A549 (cell line): ENCODE data around the gene DES. TPM values are rescaled to one million over a fixed set of nuclear protein-coding genes. Genes with fewer than 3 reads are reported as not detected.

Source experiments
- ATAC-seq, 2 experiments: fragments of 200-7000 bp in 1 of 2; fragments of >200 bp in 1 of 2; cut with Nextera tagmentation in 1 of 2; cut with Tn5 transposase in 1 of 2; 3 replicates each; pipeline versions ENCODE4 v1.8.0 to v1.9.1; 2018 to 2020; ENCODE audit warnings: mild to moderate bottlenecking in 1 of 2, moderate library complexity in 1 of 2
- CTCF ChIA-PET: fragments of 300-600 bp; sonication (Branson Sonifier 250); formaldehyde crosslinking; extraction: SDS; loops from one replicate; lab custom pipeline; 2021; ENCODE audit warnings: antibody characterized with exemption, inconsistent platforms; lab: Yijun Ruan, JAX
- POLR2A ChIA-PET: fragments of 350-600 bp; formaldehyde crosslinking; extraction: SDS; loops from one replicate; lab custom pipeline; 2021; ENCODE audit warnings: antibody characterized with exemption, inconsistent platforms; lab: Yijun Ruan, JAX
- DNase-seq, 2 experiments: peaks; one replicate each; pipeline versions ENCODE4 v3.0.0 to v3.0.0-alpha.2; 2011 to 2016; ENCODE audit warnings: low read depth in 1 of 2, low spot score in 1 of 2
- FAIRE-seq: peaks from 2 replicates; lab custom pipeline; 2011; peaks lifted over from hg19 to GRCh38; lab: Jason Lieb, UNC
- H3K27ac ChIP-seq, 2 experiments: fragments of >200 bp; sonication (Bioruptor Twin); formaldehyde crosslinking; 3 replicates each; pipeline ENCODE4 v1.5.1; 2016 to 2017
- H3K4me1 ChIP-seq: fragments of >200 bp; sonication (Bioruptor Twin); formaldehyde crosslinking; 3 replicates; pipeline ENCODE4 v1.6.1; 2016
- H3K4me2 ChIP-seq: fragments of >200 bp; sonication (Bioruptor Twin); formaldehyde crosslinking; 3 replicates; pipeline ENCODE4 v1.6.1; 2016
- H3K4me3 ChIP-seq: fragments of >200 bp; sonication (Bioruptor Twin); formaldehyde crosslinking; 3 replicates; pipeline ENCODE4 v1.5.1; 2016
- H3K9me3 ChIP-seq: fragments of >200 bp; sonication (Bioruptor Twin); formaldehyde crosslinking; 3 replicates; pipeline ENCODE4 v1.6.1; 2016
- ATOH8 ChIP-seq: fragments of 250-450 bp; sonication (Bioruptor Pico); IDR thresholded peaks from 2 replicates; pipeline ENCODE4 v1.5.0; 2020; ENCODE audit warnings: low read depth, mild to moderate bottlenecking, moderate library complexity
- BCL3 ChIP-seq: fragments of >200 bp; sonication (Bioruptor Twin); formaldehyde crosslinking; IDR thresholded peaks from 3 replicates; pipeline ENCODE4 v1.6.1; 2016
- BHLHE40 ChIP-seq: IDR thresholded peaks from 2 replicates; pipeline ENCODE4 v1.6.1; 2012; ENCODE audit warnings: low read depth, low read length, inconsistent platforms
- CBX2 ChIP-seq: fragments of 200-600 bp; sonication (generic); IDR thresholded peaks from 2 replicates; pipeline ENCODE4 v1.6.1; 2016; ENCODE audit warnings: low read depth, mild to moderate bottlenecking, borderline replicate concordance
- CBX8 ChIP-seq: fragments of 200-600 bp; sonication (generic); IDR thresholded peaks from 2 replicates; pipeline ENCODE4 v1.6.1; 2016
- CEBPB ChIP-seq, 2 experiments: fragments of >200 bp in 1 of 2; sonication (Bioruptor Twin) in 1 of 2; formaldehyde crosslinking in 1 of 2; IDR thresholded peaks; 2 replicates each; pipeline ENCODE4 v1.6.1; 2012 to 2016
- CHD2 ChIP-seq: fragments of 150-350 bp; IDR thresholded peaks from 2 replicates; pipeline ENCODE4 v1.6.1; 2014; ENCODE audit warnings: low read length; ENCODE audit not compliant: partially characterized antibody
- CHD4 ChIP-seq: fragments of 200-600 bp; sonication (generic); IDR thresholded peaks from 2 replicates; pipeline ENCODE4 v1.6.1; 2016; ENCODE audit warnings: antibody characterized with exemption, mild to moderate bottlenecking, borderline replicate concordance
- EHMT2 ChIP-seq: fragments of 200-600 bp; sonication (generic); IDR thresholded peaks from 2 replicates; pipeline ENCODE4 v1.6.1; 2016; ENCODE audit warnings: antibody characterized with exemption, low read depth, mild to moderate bottlenecking, moderate library complexity
- FOSL2 ChIP-seq, 2 experiments: fragments of 450-650 bp in 1 of 2; fragments of >200 bp in 1 of 2; sonication (Bioruptor Twin) in 1 of 2; formaldehyde crosslinking; IDR thresholded peaks; 2 replicates each; pipeline versions ENCODE4 v1.5.0 to v1.6.1; 2016 to 2020; ENCODE audit warnings: mild to moderate bottlenecking in 1 of 2, moderate library complexity in 1 of 2
- GATA3 ChIP-seq: IDR thresholded peaks from 2 replicates; pipeline ENCODE4 v1.6.1; 2012; ENCODE audit warnings: borderline replicate concordance
- HEYL ChIP-seq: fragments of 250-450 bp; sonication (Bioruptor Pico); IDR thresholded peaks from 2 replicates; pipeline ENCODE4 v1.8.0; 2021; ENCODE audit warnings: mild to moderate bottlenecking, moderate library complexity
- HOXA7 ChIP-seq: fragments of 250-450 bp; sonication (Bioruptor Pico); IDR thresholded peaks from 2 replicates; pipeline ENCODE4 v1.5.0; 2020; ENCODE audit warnings: mild to moderate bottlenecking, moderate library complexity
- JUN ChIP-seq, 2 experiments: fragments of >200 bp; sonication (Bioruptor Twin); formaldehyde crosslinking; IDR thresholded peaks; 2 replicates in 1 of 2; 3 replicates in 1 of 2; pipeline ENCODE4 v1.6.1; 2016 to 2017
- JUNB ChIP-seq: fragments of >200 bp; sonication (Bioruptor Twin); formaldehyde crosslinking; IDR thresholded peaks from 2 replicates; pipeline ENCODE4 v1.6.1; 2016
- KDM5A ChIP-seq: fragments of 200-600 bp; sonication (generic); IDR thresholded peaks from 2 replicates; pipeline ENCODE4 v1.6.1; 2016; ENCODE audit warnings: antibody characterized with exemption, mild to moderate bottlenecking
- NFE2L2 ChIP-seq: fragments of 150-350 bp; conservative IDR thresholded peaks from 2 replicates; pipeline ENCODE4 v1.6.1; 2014; ENCODE audit warnings: low read length
- POLR2A ChIP-seq: IDR thresholded peaks from 2 replicates; pipeline ENCODE4 v1.6.1; 2012; ENCODE audit warnings: mild to moderate bottlenecking, low read length
- POLR2AphosphoS2 ChIP-seq: conservative IDR thresholded peaks from 2 replicates; pipeline ENCODE4 v1.6.1; 2012; ENCODE audit warnings: low read length, improper control_type of control experiment, inconsistent platforms
- RARB ChIP-seq: fragments of 250-450 bp; sonication (Bioruptor Pico); IDR thresholded peaks from 2 replicates; pipeline ENCODE4 v1.8.0; 2021; ENCODE audit warnings: mild to moderate bottlenecking, moderate library complexity
- RNF2 ChIP-seq: fragments of 200-600 bp; sonication (generic); IDR thresholded peaks from 2 replicates; pipeline ENCODE4 v1.6.1; 2016; ENCODE audit warnings: low read depth, mild to moderate bottlenecking, antibody characterized with exemption, moderate library complexity, borderline replicate concordance
- TFCP2L1 ChIP-seq: fragments of 250-450 bp; sonication (Bioruptor Pico); IDR thresholded peaks from 2 replicates; pipeline ENCODE4 v1.5.0; 2021; ENCODE audit warnings: mild to moderate bottlenecking
- ZC3H11A ChIP-seq: fragments of 450-650 bp; IDR thresholded peaks from 2 replicates; pipeline ENCODE4 v1.6.1; 2014; ENCODE audit warnings: antibody characterized with exemption, mild to moderate bottlenecking
- ZFP36 ChIP-seq: fragments of 450-650 bp; IDR thresholded peaks from 2 replicates; pipeline ENCODE4 v1.6.1; 2014; ENCODE audit warnings: borderline replicate concordance; ENCODE audit not compliant: partially characterized antibody
- ZNF302 ChIP-seq: fragments of 250-450 bp; sonication (Bioruptor Pico); IDR thresholded peaks from 2 replicates; pipeline ENCODE4 v1.9.0; 2021; ENCODE audit warnings: inconsistent platforms, mild to moderate bottlenecking, moderate library complexity
- WGBS: methylation state at CpG from one replicate; pipeline ENCODE4 v1.1.6; 2017; ENCODE audit errors: missing lambda C conversion rate; 5-methylcytosine and 5-hydroxymethylcytosine counted together
- polyA minus RNA-seq: library from RNA; depleted of rRNA, polyadenylated mRNA; stranded (reverse); fragments of >200 nt; gene quantifications from 2 replicates; pipeline ENCODE4 v1.2.3, GENCODE V29; 2011; rRNA and poly(A)+ RNA removed
- polyA plus RNA-seq, 4 experiments: library from polyadenylated mRNA; depleted of rRNA in 3 of 4; stranded (reverse); fragments of >200 nt; fragmentation: RNase III in 1 of 4; extraction: RNeasy Plus Mini Kit Qiagen cat#74134 plus additional on column Dnase treatment in 1 of 4; gene quantifications; 2 replicates in 3 of 4; 3 replicates in 1 of 4; pipeline ENCODE4 v1.2.3, GENCODE V29; 2011 to 2017
- TF ChIP-seq, protein P1 (sequence below): IDR thresholded peaks from 2 replicates; pipeline ENCODE4 v1.6.1; 2012; ENCODE audit warnings: low read depth, borderline replicate concordance
- TF ChIP-seq, protein P2 (sequence below): fragments of >200 bp; sonication (Bioruptor Twin); formaldehyde crosslinking; IDR thresholded peaks from 2 replicates; pipeline ENCODE4 v1.6.1; 2016
- TF ChIP-seq, protein P3 (sequence below): IDR thresholded peaks from 2 replicates; pipeline ENCODE4 v1.6.1; 2012

Gene DES
- 0.06 and 0.20 TPM in 2 replicates for polyA plus RNA-seq (2011; rRNA removed)
- 0.01 and 0.10 TPM in 2 replicates for polyA plus RNA-seq (2012; cell fraction: cytosol; rRNA removed)
- polyA plus RNA-seq (2012; cell fraction: nucleus; rRNA removed), result 0.04 TPM in 1 of 2 replicates, not detected in the other
- polyA plus RNA-seq (2017; fragmentation: RNase III; extraction: RNeasy Plus Mini Kit Qiagen cat#74134 plus additional on column Dnase treatment), result 0.09 TPM in 1 of 3 replicates, not detected in the others
- 0.21 TPM in 1 of 2 replicates, not detected in the other for polyA minus RNA-seq

- Histone ChIP-seq H3K4me3 (no peak within 1 kb of the TSS), H3K9me3 (no peaks in the 10 kb centered on the region), H3K27ac (no peak within 1 kb of the TSS), H3K4me2 (no peak within 1 kb of the TSS), H3K4me1 (no peaks in the 10 kb centered on the region)
- TF ChIP-seq, protein P1, sequence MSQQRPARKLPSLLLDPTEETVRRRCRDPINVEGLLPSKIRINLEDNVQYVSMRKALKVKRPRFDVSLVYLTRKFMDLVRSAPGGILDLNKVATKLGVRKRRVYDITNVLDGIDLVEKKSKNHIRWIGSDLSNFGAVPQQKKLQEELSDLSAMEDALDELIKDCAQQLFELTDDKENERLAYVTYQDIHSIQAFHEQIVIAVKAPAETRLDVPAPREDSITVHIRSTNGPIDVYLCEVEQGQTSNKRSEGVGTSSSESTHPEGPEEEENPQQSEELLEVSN, result no peak
- TF ChIP-seq CBX2, result no peak
- TF ChIP-seq ZFP36, result no peak
- TF ChIP-seq HOXA7 (CRISPR knock-in tag), result no peak
- no peak for TF ChIP-seq ZC3H11A
- TF ChIP-seq RARB, result no peak
- TF ChIP-seq BCL3, result no peak
- no peak for TF ChIP-seq CHD4
- TF ChIP-seq, protein P2, sequence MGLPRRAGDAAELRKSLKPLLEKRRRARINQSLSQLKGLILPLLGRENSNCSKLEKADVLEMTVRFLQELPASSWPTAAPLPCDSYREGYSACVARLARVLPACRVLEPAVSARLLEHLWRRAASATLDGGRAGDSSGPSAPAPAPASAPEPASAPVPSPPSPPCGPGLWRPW, result no peak
- TF ChIP-seq, protein P3, sequence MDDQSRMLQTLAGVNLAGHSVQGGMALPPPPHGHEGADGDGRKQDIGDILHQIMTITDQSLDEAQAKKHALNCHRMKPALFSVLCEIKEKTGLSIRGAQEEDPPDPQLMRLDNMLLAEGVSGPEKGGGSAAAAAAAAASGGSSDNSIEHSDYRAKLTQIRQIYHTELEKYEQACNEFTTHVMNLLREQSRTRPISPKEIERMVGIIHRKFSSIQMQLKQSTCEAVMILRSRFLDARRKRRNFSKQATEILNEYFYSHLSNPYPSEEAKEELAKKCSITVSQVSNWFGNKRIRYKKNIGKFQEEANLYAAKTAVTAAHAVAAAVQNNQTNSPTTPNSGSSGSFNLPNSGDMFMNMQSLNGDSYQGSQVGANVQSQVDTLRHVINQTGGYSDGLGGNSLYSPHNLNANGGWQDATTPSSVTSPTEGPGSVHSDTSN, result no peak
- no peak for TF ChIP-seq JUN (IDR thresholded peaks at IDR 0.05)
- TF ChIP-seq JUNB, result no peak
- no peak for TF ChIP-seq RNF2
- TF ChIP-seq GATA3, result no peak
- no peak for TF ChIP-seq NFE2L2
- TF ChIP-seq FOSL2 (IDR thresholded peaks at IDR 0.05), result no peak
- TF ChIP-seq FOSL2 (CRISPR knock-in tag; IDR thresholded peaks at IDR 0.05), result no peak
- no peak for TF ChIP-seq BHLHE40
- DNase-seq (no peak), FAIRE-seq (no peak), ATAC-seq (no peak)
- CTCF ChIA-PET, result interaction anchor here (1.2 to 7.4 kb wide), 5 partner anchors 9 to 141 kb away, joined by 3 to 48 read pairs (median 7); no protein-coding TSS in a partner anchor
- POLR2A ChIA-PET, result no interaction called here
- 94% methylated on average over 77 of the region's 98 CpGs for WGBS
Observed at GRCh38 chr2:219418155-219419011, at the start of gene DES. Gene DES (plus strand): TSS chr2:219418377. CDS start chr2:219418463, 86 bp downstream.

DNA sequence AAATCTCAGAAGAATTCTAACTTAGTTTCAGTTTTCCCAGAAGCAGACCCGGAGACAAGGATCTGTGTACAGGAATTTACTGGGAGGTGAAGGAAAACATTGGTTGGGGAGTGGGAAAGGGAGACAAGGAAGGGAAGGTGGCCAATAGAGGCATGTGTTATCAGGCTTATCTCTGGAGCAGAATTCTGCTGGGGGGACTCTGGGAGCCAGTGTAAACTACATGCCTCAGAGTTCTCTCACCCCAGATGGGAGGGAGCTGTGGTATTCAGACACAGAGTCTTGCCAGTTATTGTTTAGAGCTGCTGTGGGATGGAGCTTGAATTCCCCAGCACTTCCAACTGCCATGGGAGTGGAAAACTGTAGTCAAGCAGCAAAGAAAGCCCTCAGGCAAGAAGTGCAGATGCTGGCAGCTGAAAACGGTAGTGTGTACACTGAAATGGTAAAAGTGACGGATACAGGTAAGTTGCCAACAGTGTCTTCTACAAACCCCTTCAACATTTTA, 49.4 kb upstream of the DES start:
- Histone ChIP-seq H3K9me3 (no peaks in the 10 kb centered on the region), H3K4me1 (peaks cover 22% of the 10 kb centered on the region), H3K4me3 (no peak overlapping the region), H3K4me2 (peak overlapping the region; percentile 51), H3K27ac (peak overlapping the region in 1 of 2 experiments; percentile 16; a peak in 1 of 6 replicates)
- TF ChIP-seq JUNB (no peak), CBX2 (no peak), POLR2A (no peak), TFCP2L1 (CRISPR knock-in tag) (no peak), CHD2 (no peak), POLR2AphosphoS2 (no peak), ATOH8 (no peak), ZNF302 (CRISPR knock-in tag) (no peak), HEYL (no peak), KDM5A (no peak), CBX8 (no peak), NFE2L2 (no peak), CEBPB (IDR thresholded peaks at IDR 0.05) (no peak), EHMT2 (no peak)
- FAIRE-seq (no peak), ATAC-seq (peak; percentile 47 to 73; a peak in 5 of 6 replicates), DNase-seq (peak in 1 of 2 experiments; percentile 38)
- 31% methylated on average over 3 of the region's 3 CpGs for WGBS
- POLR2A ChIA-PET, result interaction anchor here (0.9 to 1.4 kb wide), 2 partner anchors 11 to 19 kb away, joined by 3 to 5 read pairs; partner anchors contain the start of gene DNPEP
- CTCF ChIA-PET, result interaction anchor here (1.0 to 1.3 kb wide), 3 partner anchors 10 to 141 kb away, joined by 3 to 5 read pairs (median 3); no protein-coding TSS in a partner anchor
